Measurements from ENCODE around the gene SLC6A12.
A peak's percentile ranks its signal among the peaks of the same experiment; 100 is the strongest.

Gene SLC6A12

GRCh38 chr12:243381-243780 is 29.4 kb upstream of the SLC6A12 start:
- Histone ChIP-seq H3K4ac (ENCODE audit: low read length) (no peak overlapping the region), H4K8ac (ENCODE audit: low read depth, low read length) (no peak overlapping the region), H3K4me3 (ENCODE audit: low read length in 2 of 2) (no peak overlapping the region), H3K9me3 (replicated peaks in 1 of 2; ENCODE audit: control insufficient read depth in 2 of 2, insufficient read depth in 1 of 2, low read depth in 1 of 2, low read length in 2 of 2) (no peaks in the 10 kb centered on the region), H3K23ac (ENCODE audit: low read depth, low read length, poor library complexity) (no peak overlapping the region), H2AK5ac (ENCODE audit: low read depth, low read length) (no peak overlapping the region), H2BK120ac (ENCODE audit: low read depth, low read length) (no peak overlapping the region), H2BK5ac (ENCODE audit: low read length) (no peak overlapping the region), H3K4me2 (ENCODE audit: insufficient read depth, low read length, poor library complexity, severe bottlenecking) (no peak overlapping the region), H3K27me3 (ENCODE audit: control insufficient read depth in 3 of 3, insufficient read depth in 3 of 3, low read depth in 1 of 3, low read length in 3 of 3) (peaks cover 0 to 3% (median 0%) of the 10 kb centered on the region in 3 experiments), H2BK15ac (ENCODE audit: low read length) (no peak overlapping the region), H3K9ac (ENCODE audit: low read depth, low read length, poor library complexity) (no peak overlapping the region), H4K91ac (ENCODE audit: low read depth, low read length, poor library complexity) (no peak overlapping the region), H2BK12ac (ENCODE audit: low read length) (no peak overlapping the region), H3K14ac (ENCODE audit: low read length) (no peak overlapping the region), H3K18ac (ENCODE audit: low read length) (no peak overlapping the region), H3K27ac (replicated peaks; ENCODE audit: low read length) (no peak overlapping the region), H2AFZ (ENCODE audit: low read length) (no peak overlapping the region), H3K4me1 (ENCODE audit: control insufficient read depth in 2 of 2, insufficient read depth in 1 of 2, low read depth in 1 of 2, low read length in 2 of 2) (no peaks in the 10 kb centered on the region), H3K36me3 (replicated peaks in 1 of 2; ENCODE audit: control insufficient read depth in 2 of 2, insufficient read depth in 2 of 2, low read length in 2 of 2) (no peaks in the 10 kb centered on the region), H3K79me1 (ENCODE audit: low read depth, low read length) (no peaks in the 10 kb centered on the region)
- no CpG with 5 or more reads among the region's 4 CpGs for WGBS, 2 donors (ENCODE audit: extremely low coverage in 2 of 2, insufficient read length in 2 of 2, insufficient replicate concordance in 1 of 2)
- DNase-seq (ENCODE audit: low spot score): no peak

- H2BK5ac ChIP-seq (ENCODE audit: low read length): no peak overlapping the region
- no peak overlapping the region for H4K8ac ChIP-seq (ENCODE audit: low read depth, low read length)
- whole genome bisulfite sequencing, 2 donors (ENCODE audit: extremely low coverage in 2 of 2, insufficient read length in 2 of 2, insufficient replicate concordance in 1 of 2): no CpG with 5 or more reads among the region's 15 CpGs
- no peak overlapping the region for H3K18ac ChIP-seq (ENCODE audit: low read length)
- no peak overlapping the region for H2AK5ac ChIP-seq (ENCODE audit: low read depth, low read length)
- peak overlapping the region; percentile 59 for H3K14ac ChIP-seq (ENCODE audit: low read length)
- H2BK120ac ChIP-seq (ENCODE audit: low read depth, low read length): no peak overlapping the region
- no peak overlapping the region for H2BK12ac ChIP-seq (ENCODE audit: low read length)
- no peak overlapping the region for H2BK15ac ChIP-seq (ENCODE audit: low read length)
- H3K9ac ChIP-seq (ENCODE audit: low read depth, low read length, poor library complexity): peak overlapping the region; percentile 38
- no peak overlapping the region for H3K4me2 ChIP-seq (ENCODE audit: insufficient read depth, low read length, poor library complexity, severe bottlenecking)
- H3K36me3 ChIP-seq (replicated peaks in 1 of 2; ENCODE audit: control insufficient read depth in 2 of 2, insufficient read depth in 2 of 2, low read length in 2 of 2): no peaks in the 10 kb centered on the region
- no peaks in the 10 kb centered on the region for H3K79me1 ChIP-seq (ENCODE audit: low read depth, low read length)
- no peak overlapping the region for H2AFZ ChIP-seq (ENCODE audit: low read length)
- no peak overlapping the region for H3K27ac ChIP-seq (replicated peaks; ENCODE audit: low read length)
- no peaks in the 10 kb centered on the region for H3K4me1 ChIP-seq (ENCODE audit: control insufficient read depth in 2 of 2, insufficient read depth in 1 of 2, low read depth in 1 of 2, low read length in 2 of 2)
- no peaks in the 10 kb centered on the region for H3K9me3 ChIP-seq (replicated peaks in 1 of 2; ENCODE audit: control insufficient read depth in 2 of 2, insufficient read depth in 1 of 2, low read depth in 1 of 2, low read length in 2 of 2)
- H3K27me3 ChIP-seq (ENCODE audit: control insufficient read depth in 3 of 3, insufficient read depth in 3 of 3, low read depth in 1 of 3, low read length in 3 of 3): peaks cover 0 to 3% (median 0%) of the 10 kb centered on the region in 3 experiments
- H3K23ac ChIP-seq (ENCODE audit: low read depth, low read length, poor library complexity): peak overlapping the region; percentile 16
- H4K91ac ChIP-seq (ENCODE audit: low read depth, low read length, poor library complexity): no peak overlapping the region
- no peak overlapping the region for H3K4ac ChIP-seq (ENCODE audit: low read length)
- DNase-seq (ENCODE audit: low spot score): no peak
- peak overlapping the region in 1 of 2 donors; percentile 27 for H3K4me3 ChIP-seq (ENCODE audit: low read length in 2 of 2)
Observed at GRCh38 chr12:242496-242895, 28.5 kb upstream of the SLC6A12 start.

GRCh38 chr12:241266-241665 is 27.3 kb upstream of the SLC6A12 start:
- no CpG with 5 or more reads among the region's 9 CpGs for WGBS, 2 donors (ENCODE audit: extremely low coverage in 2 of 2, insufficient read length in 2 of 2, insufficient replicate concordance in 1 of 2)
- no peak for DNase-seq (ENCODE audit: low spot score)
- H3K36me3 ChIP-seq (replicated peaks in 1 of 2; ENCODE audit: control insufficient read depth in 2 of 2, insufficient read depth in 2 of 2, low read length in 2 of 2): no peaks in the 10 kb centered on the region
- H3K4me3 ChIP-seq (ENCODE audit: low read length in 2 of 2): no peak overlapping the region
- no peak overlapping the region for H3K27ac ChIP-seq (replicated peaks; ENCODE audit: low read length)
- no peak overlapping the region for H3K18ac ChIP-seq (ENCODE audit: low read length)
- no peaks in the 10 kb centered on the region for H3K79me1 ChIP-seq (ENCODE audit: low read depth, low read length)
- no peak overlapping the region for H3K9ac ChIP-seq (ENCODE audit: low read depth, low read length, poor library complexity)
- H2BK5ac ChIP-seq (ENCODE audit: low read length): no peak overlapping the region
- no peak overlapping the region for H2AFZ ChIP-seq (ENCODE audit: low read length)
- H2BK15ac ChIP-seq (ENCODE audit: low read length): no peak overlapping the region
- H2BK120ac ChIP-seq (ENCODE audit: low read depth, low read length): no peak overlapping the region
- no peak overlapping the region for H2BK12ac ChIP-seq (ENCODE audit: low read length)
- H3K27me3 ChIP-seq (ENCODE audit: control insufficient read depth in 3 of 3, insufficient read depth in 3 of 3, low read depth in 1 of 3, low read length in 3 of 3): peaks cover 0 to 3% (median 0%) of the 10 kb centered on the region in 3 experiments
- H2AK5ac ChIP-seq (ENCODE audit: low read depth, low read length): no peak overlapping the region
- H4K8ac ChIP-seq (ENCODE audit: low read depth, low read length): no peak overlapping the region
- H3K23ac ChIP-seq (ENCODE audit: low read depth, low read length, poor library complexity): no peak overlapping the region
- no peaks in the 10 kb centered on the region for H3K4me1 ChIP-seq (ENCODE audit: control insufficient read depth in 2 of 2, insufficient read depth in 1 of 2, low read depth in 1 of 2, low read length in 2 of 2)
- no peak overlapping the region for H3K14ac ChIP-seq (ENCODE audit: low read length)
- no peak overlapping the region for H3K4ac ChIP-seq (ENCODE audit: low read length)
- no peak overlapping the region for H3K4me2 ChIP-seq (ENCODE audit: insufficient read depth, low read length, poor library complexity, severe bottlenecking)
- H4K91ac ChIP-seq (ENCODE audit: low read depth, low read length, poor library complexity): no peak overlapping the region
- H3K9me3 ChIP-seq (replicated peaks in 1 of 2; ENCODE audit: control insufficient read depth in 2 of 2, insufficient read depth in 1 of 2, low read depth in 1 of 2, low read length in 2 of 2): peaks cover 0 to 6% of the 10 kb centered on the region in 2 donors

- no peaks in the 10 kb centered on the region for H3K79me1 ChIP-seq (ENCODE audit: low read depth, low read length)
- no peak overlapping the region for H2AFZ ChIP-seq (ENCODE audit: low read length)
- H3K14ac ChIP-seq (ENCODE audit: low read length): no peak overlapping the region
- H3K36me3 ChIP-seq (replicated peaks in 1 of 2; ENCODE audit: control insufficient read depth in 2 of 2, insufficient read depth in 2 of 2, low read length in 2 of 2): no peaks in the 10 kb centered on the region
- H2BK120ac ChIP-seq (ENCODE audit: low read depth, low read length): no peak overlapping the region
- H2BK5ac ChIP-seq (ENCODE audit: low read length): no peak overlapping the region
- WGBS, 2 donors (ENCODE audit: extremely low coverage in 2 of 2, insufficient read length in 2 of 2, insufficient replicate concordance in 1 of 2): no CpG with 5 or more reads among the region's 9 CpGs
- H3K9me3 ChIP-seq (replicated peaks in 1 of 2; ENCODE audit: control insufficient read depth in 2 of 2, insufficient read depth in 1 of 2, low read depth in 1 of 2, low read length in 2 of 2): peaks cover 0 to 6% of the 10 kb centered on the region in 2 donors
- no peak overlapping the region for H4K8ac ChIP-seq (ENCODE audit: low read depth, low read length)
- no peak overlapping the region for H3K27ac ChIP-seq (replicated peaks; ENCODE audit: low read length)
- H3K4me3 ChIP-seq (ENCODE audit: low read length in 2 of 2): no peak overlapping the region
- H2BK15ac ChIP-seq (ENCODE audit: low read length): no peak overlapping the region
- H2AK5ac ChIP-seq (ENCODE audit: low read depth, low read length): no peak overlapping the region
- no peak overlapping the region for H3K4ac ChIP-seq (ENCODE audit: low read length)
- H3K23ac ChIP-seq (ENCODE audit: low read depth, low read length, poor library complexity): no peak overlapping the region
- no peak for DNase-seq (ENCODE audit: low spot score)
- H3K4me1 ChIP-seq (ENCODE audit: control insufficient read depth in 2 of 2, insufficient read depth in 1 of 2, low read depth in 1 of 2, low read length in 2 of 2): no peaks in the 10 kb centered on the region
- H3K4me2 ChIP-seq (ENCODE audit: insufficient read depth, low read length, poor library complexity, severe bottlenecking): no peak overlapping the region
- H2BK12ac ChIP-seq (ENCODE audit: low read length): no peak overlapping the region
- no peak overlapping the region for H3K18ac ChIP-seq (ENCODE audit: low read length)
- H3K9ac ChIP-seq (ENCODE audit: low read depth, low read length, poor library complexity): no peak overlapping the region
- H3K27me3 ChIP-seq (ENCODE audit: control insufficient read depth in 3 of 3, insufficient read depth in 3 of 3, low read depth in 1 of 3, low read length in 3 of 3): peaks cover 0 to 3% (median 0%) of the 10 kb centered on the region in 3 experiments
- no peak overlapping the region for H4K91ac ChIP-seq (ENCODE audit: low read depth, low read length, poor library complexity)
Observed at GRCh38 chr12:240566-240965, 26.6 kb upstream of the SLC6A12 start.

Data from neuronal stem cell (in vitro differentiated cells).